Stimulated activated CD8-positive, alpha-beta memory T cell treated with anti-CD3 and anti-CD28 coated beads, Interleukin-12 subunit alpha, Interleukin-12 subunit beta, amount 100 ng/mL, for 1 hour (primary cell): ENCODE results near the gene PHLDA2.

Experiments used
- DNase-seq: peaks from one replicate; pipeline ENCODE4 v3.0.0-alpha.2; 2020; ENCODE audit warnings: low read depth

Gene PHLDA2, protein sequence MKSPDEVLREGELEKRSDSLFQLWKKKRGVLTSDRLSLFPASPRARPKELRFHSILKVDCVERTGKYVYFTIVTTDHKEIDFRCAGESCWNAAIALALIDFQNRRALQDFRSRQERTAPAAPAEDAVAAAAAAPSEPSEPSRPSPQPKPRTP

DNA sequence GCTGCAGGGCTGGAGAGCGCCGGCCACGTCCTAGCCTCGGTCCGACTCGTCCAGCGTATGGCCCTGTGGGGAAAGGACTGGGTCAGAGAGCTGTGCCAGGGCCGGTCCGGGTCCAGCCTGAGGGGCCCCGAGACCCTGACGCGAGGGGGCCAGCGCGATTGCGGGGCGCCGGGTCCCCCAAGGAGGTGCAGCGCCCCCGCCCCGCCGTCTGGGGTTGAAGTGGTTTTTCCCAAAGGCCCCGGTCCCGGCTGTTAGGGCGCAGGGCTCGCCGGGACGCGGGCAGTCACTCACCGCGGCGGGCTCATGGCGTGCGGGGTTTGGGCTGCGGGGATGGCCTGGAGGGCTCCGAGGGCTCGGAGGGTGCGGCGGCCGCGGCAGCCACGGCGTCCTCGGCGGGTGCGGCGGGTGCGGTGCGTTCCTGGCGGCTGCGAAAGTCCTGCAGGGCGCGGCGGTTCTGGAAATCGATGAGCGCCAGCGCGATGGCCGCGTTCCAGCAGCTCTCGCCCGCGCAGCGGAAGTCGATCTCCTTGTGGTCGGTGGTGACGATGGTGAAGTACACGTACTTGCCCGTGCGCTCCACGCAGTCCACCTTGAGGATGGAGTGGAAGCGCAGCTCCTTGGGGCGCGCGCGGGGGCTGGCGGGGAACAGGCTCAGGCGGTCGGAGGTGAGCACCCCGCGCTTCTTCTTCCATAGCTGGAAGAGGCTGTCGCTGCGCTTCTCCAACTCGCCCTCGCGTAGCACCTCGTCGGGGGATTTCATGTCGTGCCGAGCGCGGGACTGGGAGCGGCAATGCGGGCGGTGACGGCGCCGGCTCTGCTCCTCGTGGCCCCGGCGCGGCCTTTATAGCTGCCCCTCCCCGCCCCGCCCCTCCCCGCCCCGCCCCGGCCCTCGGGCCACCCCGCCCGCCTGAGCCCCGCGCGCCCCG, at the start of gene PHLDA2:
Gene PHLDA2 (minus strand): TSS at position 816 of the 926 bp plus-strand sequence. CDS start 56 bp downstream, at position 760.
- no peak for DNase-seq

DNA sequence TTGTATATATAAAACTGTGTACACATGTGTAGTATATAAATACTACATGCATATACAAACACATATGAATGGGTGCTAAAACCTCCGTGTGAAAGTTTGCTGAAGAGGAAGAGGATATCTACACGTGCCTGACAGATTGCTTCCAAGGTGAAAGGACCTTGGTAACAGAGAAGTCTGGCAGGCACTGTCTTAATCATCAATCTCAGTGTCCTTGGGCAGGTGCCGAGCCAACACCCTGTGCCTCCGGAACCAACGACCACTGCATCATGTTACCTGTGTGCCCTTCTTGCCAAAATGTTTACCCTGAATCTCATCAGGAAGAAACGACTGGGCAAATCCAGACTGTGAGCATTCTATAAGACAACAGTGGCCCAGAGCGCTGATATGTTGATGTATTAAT, 47.9 kb upstream of the PHLDA2 start:
- DNase-seq, result no peak

DNA sequence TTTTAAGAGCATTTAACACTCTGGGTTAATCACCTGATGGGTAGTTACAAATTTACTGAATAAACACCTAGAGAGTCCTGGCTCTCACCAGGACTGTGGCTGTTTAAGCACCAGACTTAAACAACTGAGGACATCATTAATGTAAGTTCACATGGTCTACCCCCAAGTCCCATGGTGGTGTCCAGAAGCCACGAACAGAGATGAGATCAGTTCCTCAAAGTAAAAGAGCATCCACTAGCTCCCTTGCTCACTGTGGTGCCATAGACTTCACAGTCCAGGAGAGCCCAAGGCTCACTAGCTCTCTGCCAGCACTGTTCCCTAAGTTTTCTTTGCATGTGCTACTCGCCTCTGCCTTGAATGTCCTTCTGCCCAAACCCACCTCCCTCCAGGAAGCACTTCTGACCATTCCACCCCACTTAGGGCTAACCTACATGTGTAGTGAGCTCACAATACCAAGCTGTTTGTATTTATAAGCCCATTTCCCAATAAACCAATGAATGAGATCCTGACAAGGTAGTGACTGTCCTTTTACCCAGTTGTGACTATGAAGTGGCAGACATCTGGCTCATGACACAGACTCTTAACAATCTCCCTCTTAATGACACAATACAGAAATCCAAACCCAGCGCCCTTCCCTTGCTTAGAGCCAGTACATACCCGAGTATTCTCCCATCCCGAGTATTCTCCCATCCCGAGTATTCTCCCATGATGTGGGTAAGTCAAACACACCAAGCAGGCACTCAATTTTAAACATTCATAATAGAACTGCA, 47.3 kb upstream of the PHLDA2 start:
- DNase-seq, result no peak

DNA sequence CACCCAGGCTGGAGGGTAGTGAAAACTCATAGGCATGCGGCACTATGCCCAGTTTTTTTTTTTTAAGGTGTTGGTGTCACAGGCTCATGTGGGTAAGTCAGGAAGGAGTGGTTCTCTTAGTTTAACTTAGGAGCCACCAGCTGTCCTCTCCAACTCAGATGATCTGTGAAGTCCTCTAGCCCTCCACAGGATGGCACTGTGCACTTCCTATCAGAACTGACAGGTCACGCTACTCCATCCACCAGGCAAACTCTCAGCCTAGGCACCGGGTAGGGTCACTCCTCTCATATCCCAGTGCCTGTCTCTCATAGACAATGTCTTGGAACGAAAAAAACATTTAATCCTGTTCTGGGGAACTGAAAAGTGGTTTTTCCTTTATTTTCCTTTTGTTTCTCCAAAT, 46.4 kb upstream of the PHLDA2 start:
- DNase-seq, result peak; percentile 20

DNA sequence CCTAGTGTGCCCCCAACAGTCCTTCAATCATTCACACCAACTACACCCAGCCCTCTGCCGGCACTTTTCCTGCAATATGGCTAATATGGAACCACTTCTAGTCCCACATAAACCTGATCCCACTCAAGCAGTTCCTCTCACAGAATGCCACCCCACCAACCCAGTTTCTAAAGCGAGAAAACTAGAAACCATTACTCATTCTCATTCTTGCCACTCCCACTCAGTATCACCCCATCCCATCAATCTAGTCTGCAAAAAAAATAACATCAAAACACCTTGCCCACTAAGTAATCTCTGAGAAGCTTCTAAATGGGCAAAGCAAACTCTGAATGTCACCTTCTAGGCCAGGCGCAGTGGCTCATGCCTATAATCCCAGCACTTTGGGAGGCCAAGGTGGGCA, 45.1 kb upstream of the PHLDA2 start:
- DNase-seq, result no peak

DNA sequence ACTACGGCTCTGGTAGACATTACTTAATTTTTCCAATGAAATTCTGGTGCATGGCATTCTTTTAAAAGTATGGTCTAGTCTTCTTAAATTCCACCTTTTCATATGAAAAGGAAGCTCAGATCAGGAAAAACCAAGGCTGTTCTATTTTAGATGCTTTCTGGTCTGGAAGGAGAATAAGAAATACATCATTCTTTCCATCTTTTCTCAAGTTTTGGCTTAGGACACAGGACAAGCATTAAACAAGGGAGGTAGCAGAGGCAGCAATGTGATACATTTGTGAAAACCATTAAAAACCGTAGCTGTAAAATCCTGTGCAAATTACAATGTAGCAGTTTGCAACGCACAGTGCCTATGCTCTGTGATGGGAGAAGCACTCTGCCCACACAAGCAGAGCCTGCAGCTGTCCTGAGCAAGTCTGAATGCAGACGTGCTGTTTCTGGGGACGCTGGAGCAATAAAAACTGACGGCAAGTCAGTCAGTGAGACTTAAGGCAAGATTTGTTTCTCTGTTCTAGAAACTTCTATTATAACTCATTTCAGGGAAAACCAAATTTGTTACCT, 39.2 kb upstream of the PHLDA2 start:
- DNase-seq, result no peak

DNA sequence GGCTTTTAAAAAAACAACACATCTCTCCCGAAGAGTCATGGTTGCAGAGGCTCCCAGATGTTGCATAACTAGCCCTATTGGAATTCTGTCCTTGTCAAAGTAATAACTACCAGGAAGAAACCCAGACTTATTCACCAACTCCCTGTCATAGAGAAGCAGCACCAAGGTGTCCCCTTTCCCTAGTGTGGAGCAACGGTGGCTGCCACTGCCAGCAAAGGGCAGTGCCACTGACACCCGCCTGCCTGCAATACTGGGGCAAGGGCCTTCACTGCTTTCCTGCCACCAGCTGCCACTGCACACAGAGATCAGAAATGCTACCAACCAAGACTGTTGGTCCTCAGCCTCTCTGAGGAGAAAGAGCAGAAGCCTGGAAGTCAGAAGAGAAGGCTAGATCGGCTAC, 35.6 kb upstream of the PHLDA2 start:
- DNase-seq, result no peak

DNA sequence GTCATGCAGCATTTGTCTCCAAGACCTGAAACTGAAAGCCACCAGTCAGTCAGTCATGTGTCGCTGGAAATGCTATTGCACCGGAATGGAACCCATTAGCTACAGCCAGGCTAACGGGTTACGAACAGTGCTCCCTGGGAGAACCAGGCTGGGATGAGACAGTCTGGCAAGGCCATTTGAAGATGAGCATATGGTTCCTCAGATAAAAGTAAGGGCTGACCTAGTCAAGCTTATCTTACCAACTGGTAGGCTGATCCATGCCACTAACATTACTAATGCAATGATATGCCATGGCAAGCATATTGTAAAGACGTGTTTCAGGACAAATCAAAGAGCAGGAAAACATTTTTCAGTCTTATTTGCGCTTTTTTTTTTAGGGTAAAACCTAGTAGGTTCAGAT, 34.5 kb upstream of the PHLDA2 start:
- no peak for DNase-seq

DNA sequence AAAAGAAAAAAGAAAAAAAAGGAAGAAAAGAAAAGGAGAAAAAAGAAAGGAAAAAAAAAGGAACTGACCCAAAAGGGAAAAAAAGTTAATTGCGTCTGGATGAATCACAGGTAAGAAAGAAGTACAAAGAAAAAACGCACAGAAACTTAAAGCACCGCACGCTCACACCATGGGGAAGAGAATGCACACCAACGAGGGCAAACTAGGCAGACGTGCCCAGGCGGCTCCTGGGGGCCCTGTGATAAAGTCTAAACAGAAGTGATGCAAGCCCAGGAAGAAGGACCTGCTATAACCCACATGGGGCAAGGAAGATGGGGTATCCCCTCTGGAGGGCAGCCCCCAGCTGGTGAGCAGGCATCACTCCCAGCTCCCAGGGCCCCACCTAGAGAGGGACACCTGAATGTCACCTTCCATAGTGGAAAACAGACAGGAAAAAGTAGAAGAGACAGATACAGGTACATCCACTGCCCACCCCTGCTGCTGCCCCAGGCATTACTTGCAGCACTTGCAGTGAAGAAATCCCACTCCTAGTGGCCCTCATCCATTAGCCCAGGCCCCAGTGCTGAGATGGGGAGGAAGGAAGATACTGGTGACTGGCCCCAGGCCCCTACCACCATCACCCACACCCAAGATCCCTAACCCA, 34.0 kb upstream of the PHLDA2 start:
- DNase-seq, result no peak

DNA sequence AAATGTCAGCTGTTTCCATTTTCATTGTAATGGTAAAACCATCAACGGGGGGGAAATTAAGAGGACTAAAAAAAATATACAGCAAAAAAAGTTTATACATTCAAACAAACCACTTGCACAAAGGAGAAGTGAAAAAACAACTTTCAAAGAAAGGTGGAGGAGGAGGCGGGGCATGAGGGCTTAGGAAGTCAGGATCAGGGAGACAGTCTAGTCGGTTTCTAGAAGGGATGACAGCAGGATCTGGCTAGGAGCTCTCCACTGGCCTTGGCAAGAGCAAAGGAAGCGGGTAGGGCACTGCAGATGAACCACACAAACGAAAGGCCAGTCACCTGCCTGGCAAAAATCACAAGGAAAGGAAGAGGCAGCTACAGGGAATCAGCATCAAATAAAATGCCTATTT, 31.9 kb upstream of the PHLDA2 start:
- no peak for DNase-seq

DNA sequence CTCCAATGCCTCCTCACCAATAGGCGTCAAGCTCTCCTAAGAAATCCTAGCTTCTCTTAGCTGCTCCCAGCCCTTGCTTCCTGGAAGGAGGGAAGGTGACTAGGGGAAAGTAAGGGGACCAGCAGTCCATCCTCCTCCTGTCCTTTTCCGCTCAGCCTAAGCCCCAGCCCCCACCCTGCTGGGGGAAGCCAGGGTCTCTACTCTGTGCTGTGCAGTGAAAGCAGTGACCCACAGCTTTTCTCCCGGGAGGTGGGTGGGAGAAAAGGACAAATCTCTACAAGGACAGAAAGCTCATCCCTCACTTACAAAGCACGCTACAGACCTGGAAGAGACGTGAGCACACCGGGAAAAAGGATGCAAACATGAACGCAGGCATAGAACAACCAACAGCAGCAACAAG, 30.9 kb upstream of the PHLDA2 start:
- no peak for DNase-seq

DNA sequence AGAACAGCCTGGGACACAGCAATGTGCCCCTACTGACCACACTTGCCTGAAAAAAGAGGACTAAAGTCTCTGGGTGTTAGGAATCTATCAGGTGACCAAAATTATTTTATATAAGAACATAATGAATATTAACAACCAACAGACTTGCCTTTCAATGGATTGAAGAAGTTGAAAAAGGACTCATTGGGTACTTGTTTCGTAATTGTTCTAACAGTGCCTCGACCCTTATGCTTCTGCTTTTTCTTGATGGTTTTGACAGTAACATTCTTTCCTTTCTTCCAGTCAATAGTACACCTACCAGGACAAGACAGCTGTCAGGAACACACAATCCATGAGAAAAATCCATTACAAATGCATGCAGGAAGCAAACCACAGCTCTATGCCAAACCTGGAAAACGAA, 29.0 kb upstream of the PHLDA2 start:
- no peak for DNase-seq

DNA sequence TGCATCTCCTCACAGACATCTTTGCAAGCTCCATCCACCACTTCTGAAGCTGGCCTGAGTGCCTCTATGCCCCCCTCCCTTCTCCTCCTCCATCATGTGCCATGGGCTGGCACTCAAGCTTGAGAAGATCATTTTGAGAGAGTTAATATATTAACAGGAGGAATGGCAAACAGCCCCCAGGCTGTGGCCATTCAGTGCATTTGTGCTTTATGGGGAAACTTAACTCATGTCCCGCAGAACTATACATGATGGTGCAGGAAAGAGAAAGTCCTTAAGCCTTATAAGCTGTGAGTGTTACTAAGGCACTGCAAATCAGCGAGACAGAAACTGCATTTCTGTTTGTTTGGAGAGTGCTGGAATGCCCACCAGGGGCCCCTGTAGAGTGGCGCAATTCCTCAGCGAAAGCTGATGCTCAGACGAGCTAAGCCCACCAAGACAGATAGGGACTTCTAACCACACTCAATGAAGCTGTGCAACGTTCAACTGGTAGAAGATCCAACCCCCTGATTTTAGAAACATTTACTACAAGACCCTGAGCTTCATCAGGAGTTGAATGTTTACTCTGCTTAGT, 26.8 kb upstream of the PHLDA2 start:
- no peak for DNase-seq

DNA sequence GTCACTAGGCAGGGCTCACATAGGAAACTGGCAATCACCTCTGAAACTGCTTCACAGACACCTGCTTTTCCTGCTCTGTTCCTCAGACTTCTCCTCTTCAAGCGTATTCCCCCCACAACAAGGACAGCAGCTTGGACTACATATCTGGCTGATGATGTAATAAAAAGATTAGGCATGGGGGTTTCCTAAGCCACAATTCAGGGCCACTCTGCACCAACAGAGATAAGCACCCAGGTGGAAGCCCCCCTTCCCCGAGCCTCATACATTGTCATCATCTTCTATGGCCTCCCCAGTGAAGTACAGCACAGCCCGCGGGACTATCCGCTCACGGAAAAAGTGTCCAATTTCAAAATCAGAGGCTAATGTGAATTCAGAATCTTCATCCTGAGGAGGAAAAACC, 25.0 kb upstream of the PHLDA2 start:
- DNase-seq, result no peak

DNA sequence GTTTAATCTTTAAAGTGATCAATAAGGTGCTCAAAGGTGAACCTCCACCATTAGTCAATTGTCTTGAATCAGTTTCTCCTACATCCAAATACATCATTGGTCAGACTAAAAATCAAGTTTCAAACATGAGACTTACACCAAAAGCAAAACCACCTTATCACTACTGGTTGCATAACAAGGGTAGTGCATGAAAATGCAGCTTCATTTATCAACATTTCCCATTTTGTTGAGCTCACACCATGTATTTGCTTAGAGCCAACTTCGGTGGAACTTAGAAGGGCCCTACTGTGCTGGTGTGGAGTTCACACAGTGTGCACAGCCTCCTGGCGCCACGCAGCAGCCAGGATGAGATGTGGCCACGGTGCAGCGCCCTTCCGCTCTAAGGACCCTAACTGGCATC, 23.1 kb upstream of the PHLDA2 start:
- no peak for DNase-seq

DNA sequence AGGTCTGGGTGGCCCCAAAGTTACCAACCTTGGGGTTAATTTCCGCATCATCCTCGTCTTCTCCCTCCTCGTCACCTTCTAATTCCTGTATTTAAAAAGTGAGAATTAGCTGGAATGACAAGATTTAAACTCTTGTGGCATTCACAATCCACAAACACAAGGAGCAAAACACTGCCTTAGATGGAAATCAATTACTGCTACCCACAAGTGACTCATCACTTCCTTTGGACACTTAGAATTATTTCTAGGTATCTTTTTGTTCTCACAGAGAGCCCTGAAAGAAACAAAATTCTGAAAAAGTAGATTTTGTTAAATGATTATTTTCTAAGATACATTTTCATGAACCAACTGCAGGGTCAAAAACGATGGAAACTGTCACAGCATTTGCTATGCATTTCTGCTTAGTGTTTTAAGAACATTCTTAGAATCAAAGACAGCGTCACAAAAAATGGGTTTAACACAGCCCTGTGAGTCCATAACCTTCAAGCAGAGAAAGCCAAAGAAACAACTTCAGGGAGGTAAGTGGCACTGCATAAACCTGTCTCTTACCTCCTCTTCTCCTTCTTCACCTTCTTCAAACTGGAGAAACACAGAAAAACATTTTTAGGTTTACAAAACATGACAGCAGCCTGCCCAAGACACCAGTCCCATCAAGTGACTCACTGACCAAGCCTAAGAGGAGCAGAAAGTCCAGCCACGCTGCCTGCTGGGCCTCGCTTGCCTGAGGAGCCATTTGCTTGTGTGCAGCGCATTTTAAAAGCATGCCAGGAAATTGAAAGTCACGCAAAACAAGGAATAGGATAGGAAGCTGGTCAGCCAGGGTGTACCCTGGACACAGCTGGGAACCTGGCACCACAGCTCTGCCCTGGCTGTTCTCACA, 22.3 kb upstream of the PHLDA2 start:
- no peak for DNase-seq

DNA sequence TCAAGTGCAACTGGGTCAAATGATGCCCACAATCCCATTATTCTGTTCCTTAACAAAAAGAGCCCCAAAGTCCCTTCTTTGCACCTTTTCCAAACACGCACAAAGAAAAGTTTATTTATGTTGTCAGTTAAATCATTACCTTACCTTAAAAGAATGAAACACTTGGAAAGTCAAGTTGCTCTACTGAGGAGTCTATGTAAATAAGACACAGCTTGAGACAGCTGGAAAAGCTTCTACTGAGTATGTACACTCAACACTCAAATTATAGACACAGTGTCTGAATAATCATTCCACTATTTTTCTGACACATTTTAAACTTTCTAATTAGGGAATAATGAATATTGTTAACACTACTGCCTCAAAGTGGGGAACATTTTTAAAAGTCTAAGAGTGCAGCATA, 21.6 kb upstream of the PHLDA2 start:
- no peak for DNase-seq

DNA sequence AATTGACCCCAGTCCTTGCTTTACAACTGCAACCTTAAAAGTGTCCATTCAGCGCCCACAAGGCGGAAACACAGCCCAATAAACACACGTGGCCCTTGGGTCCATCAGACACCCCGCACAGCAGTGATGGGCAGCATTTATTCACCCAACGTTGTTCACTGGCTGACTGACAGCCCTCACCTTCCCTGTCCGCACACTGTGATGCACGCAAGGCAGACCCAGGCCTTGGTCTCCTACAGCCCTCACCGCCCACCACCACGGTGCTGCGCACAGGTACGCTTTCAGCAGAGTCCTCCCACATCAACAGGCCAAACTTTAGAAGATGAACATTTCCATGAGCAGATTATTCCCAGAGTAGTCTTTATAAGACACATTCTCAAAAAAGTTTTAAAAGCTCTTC, 20.7 kb upstream of the PHLDA2 start:
- DNase-seq, result no peak

DNA sequence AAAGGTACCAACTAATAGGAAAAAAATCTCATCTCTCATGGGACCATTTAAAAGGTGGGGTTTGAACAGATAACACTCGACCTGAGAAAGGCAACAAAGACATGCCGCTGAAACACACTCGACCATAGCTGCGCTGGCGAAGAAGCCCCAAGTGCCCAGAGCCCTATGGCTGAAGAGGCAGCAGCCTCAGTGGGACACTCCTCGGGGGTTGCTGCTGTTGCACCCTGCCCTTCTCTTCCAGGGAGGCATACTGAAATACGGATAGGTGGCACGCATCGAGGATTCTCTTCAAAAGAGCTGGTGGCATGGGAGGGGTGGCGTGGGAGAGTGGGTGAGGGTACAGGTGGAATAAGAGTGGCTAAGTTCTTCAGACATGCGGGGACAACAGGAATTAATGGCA, 18.5 kb upstream of the PHLDA2 start:
- no peak for DNase-seq

DNA sequence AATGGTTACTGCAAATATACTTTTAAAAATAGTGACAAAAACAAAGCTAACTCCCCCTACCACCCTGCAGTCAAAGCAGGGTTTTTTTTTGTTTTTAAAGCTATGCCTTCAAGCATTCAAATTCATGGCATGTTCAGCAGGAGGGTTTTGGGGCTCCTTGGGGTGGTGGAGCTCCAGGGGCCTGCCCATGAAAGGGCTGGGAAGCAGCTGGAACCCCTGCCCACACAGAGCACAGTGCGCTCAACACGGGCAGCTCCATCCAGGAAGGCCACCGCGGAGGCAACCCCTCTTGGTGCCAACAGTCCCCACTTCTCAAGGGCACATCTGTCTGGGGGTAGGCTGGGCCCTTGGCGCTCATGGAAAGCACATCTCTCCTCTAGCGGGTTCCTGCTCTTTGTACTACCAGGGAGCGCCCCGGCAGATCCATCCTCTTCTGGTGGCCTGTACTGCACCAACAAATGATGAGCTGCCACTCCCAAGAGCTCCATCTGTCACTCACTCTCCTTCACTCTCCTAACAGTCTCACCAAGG, 16.6 kb upstream of the PHLDA2 start:
- no peak for DNase-seq
